Measurements from ENCODE around the gene VASH1. TPM values are rescaled to one million over a fixed set of nuclear protein-coding genes. Genes with fewer than 3 reads are reported as not detected.

VASH1 gene
- total RNA-seq, 1 donor from 2014 or later: 13.1 TPM

DNA sequence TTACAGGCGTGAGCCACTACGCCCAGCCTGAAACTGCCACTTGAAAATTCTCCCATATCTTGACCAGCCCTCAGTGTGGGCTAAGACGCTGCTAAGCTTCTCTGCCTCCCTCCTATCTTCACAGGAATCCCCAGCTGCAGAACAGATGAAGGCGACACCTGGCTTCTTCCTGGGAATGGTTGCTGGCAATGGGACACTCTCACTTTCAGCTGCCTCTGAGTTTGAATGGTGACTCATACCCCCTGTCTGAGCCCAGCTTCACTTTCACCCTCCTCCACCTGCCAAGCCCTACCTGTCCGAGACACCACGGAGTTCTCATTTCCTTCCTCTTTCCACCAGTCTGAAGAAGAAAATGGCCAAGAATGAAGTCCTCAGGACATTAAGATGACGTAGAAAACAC, 18.3 kb upstream of the VASH1 start:
- DNase-seq: no peak

- peak; percentile 41 for DNase-seq
Observed at GRCh38 chr14:76752744-76753143, 8.5 kb upstream of the VASH1 start.

DNA sequence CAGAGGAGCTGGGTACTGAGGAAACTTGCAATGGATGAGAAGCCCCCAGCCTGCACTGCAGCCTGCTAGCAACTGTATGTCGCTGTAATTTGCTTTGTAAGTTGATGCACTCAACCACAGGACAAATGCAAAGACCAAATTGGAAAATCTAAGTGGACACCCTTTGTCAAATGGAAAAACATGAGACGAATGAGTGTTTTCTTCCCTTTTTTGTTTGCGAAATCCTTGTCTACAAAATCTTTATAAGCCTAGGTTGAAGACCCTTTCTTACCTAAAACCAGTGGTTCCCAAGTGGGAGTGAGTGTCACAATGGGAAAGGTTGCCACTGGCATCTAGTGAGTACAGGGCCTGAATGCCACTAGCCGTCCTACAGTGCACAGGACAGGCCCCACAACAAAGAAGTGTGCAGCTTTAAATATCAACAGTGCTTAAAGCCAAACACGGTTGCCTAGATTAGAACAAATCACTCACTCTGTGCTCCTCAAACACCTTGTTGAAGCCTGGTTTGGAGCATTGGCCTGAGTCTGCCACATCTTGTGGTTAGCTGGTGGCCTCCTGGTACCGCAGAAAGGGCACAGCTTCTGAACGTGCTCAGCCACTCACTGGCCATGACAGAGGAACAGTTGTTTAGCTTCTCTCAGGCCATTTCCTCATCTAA, 7.6 kb upstream of the VASH1 start:
- no peak for DNase-seq

- no peak for DNase-seq
Observed at GRCh38 chr14:76754586-76754985, 6.7 kb upstream of the VASH1 start.

GRCh38 chr14:76755610-76756370, 5.5 kb upstream of the VASH1 start:
- DNase-seq: peak; percentile 48

DNA sequence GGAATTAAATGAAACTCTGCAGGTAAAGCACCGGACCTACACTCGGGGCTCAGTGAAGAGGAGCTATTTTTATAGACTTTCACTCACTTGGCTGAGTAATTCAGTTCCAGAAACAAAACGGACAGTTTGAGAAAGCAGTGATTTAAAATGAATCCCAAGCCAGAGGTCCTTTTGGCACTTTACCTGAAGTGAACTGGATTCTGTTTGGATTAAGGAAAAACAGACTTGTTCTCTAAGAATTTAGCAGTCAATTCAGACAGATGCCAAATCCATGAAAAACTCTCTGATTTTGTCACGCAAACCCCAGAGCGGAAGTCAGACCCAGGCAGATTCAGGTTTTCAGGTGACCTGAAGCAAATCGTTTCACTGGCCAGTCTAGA, 4.9 kb upstream of the VASH1 start:
- DNase-seq: peak; percentile 45

GRCh38 chr14:76759589-76759988, 1.7 kb upstream of the VASH1 start:
- DNase-seq: no peak

DNA sequence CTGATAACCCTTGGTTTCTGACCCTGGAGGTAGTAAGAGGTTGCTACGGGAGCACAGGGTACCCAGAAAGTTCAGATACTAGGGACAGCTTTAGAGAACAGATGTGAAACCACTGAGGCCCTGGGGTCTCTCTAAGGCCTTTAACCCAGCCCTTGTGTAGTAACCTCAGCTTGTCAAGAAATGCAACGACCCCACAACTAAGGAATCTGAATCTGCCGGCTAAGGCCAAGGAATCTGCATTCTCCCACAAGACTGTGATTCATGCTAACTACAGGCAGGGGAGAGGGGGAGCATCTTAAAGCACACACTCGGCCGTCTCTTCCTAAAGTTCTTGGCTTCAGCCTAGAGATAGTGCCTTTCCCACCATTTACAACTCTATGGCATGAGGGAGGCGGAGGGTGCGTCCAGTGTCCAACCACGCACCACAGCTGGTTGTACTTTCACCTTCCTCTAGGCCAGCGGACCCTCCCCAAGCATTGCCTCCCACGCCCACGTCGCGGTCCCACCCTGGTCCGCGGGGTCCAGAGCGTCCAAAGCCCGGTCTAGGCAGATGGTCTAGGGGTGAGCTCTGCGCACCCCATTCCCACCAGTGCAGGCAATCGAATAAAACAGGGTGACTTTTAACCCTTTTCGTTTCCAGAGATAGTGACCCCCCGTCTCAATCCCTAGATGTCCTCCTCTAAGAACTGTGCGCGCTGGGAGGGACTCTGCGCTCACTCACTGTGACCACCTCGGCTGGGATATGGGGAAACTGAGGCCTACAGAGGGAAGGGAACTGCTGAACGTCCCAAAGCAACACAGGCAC, 735 bp upstream of the VASH1 start:
- no peak for DNase-seq

DNA sequence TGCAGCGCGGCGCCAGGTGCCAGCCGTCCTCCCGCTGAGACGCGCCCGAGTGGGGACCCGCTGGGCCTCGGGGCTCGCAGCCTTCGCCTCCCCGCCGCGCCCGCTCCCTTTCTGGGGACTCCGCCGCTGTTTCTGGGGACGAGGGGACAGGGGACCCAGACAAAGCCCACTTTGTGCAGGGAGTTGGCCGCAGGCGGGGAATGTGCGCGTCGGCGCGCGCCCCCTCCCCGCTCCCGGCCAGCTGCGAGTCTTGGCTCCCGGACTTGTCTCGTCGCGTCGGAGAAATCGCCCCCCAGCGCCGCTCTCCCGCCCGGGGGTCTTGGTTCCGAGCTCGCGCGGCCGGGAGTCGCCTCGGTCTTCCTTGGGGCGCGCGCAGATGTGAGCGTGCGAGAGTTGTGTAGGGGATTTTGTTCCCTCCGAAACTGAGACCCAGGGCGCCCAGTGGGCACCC, 717 bp downstream of the VASH1 start:
- DNase-seq: peak; percentile 55

- no peak for DNase-seq
Observed at GRCh38 chr14:76762411-76763095, 1.3 kb downstream of the VASH1 start.

- no peak for DNase-seq
Observed at GRCh38 chr14:76763096-76764041, 2.1 kb downstream of the VASH1 start.

DNA sequence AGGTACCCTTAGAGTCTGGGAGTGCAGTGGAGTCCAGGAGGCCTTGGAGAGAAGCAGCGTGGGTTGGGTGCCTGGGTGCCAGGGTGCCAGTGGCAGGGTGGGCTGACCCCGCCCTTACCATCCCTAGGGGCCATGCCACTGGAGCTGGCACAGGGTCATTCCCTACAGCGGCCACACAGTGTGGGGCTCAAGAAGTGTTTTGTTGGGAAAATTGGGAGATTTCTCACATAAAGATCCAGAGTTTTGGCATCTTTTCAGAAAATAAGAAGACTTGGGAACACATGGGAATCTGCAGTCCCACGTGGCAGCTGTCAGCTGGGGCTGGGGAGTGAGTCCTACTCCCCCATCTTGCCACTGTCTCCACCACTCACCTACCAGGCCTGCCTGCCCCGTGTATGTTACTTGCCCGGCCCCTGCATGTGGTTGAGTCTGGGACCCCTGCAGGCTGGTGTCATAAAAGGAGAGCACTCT, 4.2 kb downstream of the VASH1 start:
- no peak for DNase-seq

DNA sequence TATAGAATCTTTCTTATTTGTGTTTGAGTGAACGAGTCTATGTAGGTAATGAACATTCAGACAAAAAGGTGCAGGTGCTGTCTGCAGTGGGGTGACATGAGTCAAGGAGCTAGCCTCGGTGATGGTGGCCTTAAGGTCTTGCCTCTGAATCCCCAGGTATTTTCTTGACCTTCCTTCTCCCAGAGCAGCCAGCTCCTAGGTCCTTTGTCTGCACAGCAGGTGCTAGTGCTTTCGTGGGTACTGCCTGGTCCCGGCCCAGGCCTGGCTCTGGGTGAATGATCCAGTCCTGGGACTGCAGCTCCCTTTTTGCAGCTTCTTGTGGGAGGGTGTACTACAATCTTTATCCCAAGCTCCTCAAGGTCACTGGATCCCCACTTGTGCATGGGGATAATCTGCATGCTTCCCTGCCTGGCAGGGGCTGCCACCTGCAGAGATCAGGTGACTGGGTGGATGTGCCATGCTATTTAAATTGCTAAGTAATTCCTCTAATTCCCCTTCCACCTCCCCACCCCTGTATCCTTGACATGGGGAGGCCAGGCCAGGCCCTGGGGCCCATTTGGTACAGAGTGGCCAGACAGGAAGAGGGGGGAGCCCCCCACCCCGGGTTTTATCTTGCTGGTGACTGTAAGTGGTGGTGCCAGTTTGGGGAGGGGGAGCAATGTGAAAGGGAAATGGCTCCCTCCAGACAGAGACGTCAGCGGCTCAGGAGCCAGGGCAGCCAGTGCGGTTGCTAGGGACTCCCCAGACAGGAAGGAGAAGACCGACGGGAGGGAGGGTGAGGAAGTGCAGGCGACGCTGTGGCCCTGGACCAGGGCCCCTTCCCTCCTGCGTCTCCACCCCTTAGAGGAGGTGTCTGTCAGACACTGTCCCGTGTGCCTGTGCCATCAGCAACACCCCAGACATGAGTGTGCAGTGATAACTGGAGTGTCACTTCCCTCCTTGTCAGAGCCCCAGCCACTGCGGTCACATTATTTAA, 6.7 kb downstream of the VASH1 start:
- peak; percentile 46 for DNase-seq

- DNase-seq: no peak
Observed at GRCh38 chr14:76768671-76769500, 7.6 kb downstream of the VASH1 start.

GRCh38 chr14:76769636-76770292, 8.5 kb downstream of the VASH1 start:
- DNase-seq: no peak

DNA sequence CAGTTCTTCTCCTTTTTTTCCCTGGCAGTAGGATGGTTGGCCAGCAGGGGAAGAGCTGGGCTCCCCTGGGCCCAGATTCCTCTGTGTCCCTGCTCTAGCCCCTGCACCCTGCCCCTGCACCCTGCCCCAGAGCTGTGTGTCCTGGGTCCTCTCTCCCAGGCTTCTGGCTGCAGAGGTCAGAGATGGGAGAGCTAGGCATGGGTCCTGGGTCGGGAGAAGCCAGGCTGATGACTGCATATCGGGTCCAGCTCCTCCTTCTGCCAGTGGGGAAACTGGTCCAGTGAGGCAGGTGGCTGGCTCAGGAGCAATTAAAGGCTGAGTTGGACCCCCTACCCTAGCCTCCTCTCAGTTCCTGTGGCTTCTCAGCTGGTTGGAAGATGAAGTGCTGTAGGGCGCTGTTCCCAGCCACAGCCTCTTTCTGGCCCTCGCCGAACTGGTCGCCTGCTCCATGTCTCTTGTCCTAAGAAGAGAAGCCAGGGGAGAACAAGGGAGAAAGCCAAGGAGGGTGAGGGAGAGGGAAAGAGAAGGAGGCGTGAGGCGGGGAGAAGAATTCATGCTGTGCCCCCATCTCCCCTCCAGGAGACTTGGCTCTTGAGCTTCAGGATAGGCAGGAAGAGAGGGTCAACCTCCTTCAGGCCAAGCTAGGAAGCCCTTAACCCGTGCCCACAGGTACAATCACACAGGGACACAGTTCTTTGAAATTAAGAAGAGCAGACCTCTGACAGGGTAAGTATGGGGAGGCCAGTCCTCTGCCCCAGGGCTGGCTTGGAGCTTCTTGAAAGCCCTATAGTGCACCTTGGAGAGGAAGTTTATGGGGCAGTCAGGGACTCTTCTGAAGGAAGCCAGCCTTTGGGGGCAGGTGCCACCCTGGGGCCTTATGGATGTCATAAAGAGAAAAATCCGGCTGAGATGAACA, 9.5 kb downstream of the VASH1 start:
- DNase-seq: no peak

GRCh38 chr14:76771437-76771980, 10.2 kb downstream of the VASH1 start:
- no peak for DNase-seq

Data from tongue (tissue), 2 donors.